ENCODE data around the gene RPUSD4.

Gene RPUSD4

DNA sequence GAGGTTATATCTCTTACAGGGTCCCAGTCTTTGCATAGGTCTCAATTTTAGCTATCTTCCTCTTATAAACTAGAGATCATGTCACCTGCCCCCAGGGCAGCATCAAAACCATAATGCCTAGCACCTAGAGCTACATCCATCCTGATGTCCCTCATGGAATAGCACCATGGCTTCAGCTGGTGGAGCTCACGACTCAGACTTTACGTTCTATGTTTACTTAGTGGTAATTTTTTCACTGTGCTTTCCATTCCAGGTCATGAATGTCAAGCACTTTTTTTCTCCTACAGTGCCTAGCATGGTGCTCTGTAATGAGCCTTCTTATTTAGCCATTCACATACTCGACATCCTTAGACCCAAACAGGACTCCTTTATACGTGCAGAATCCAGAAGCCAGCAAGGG, 58.4 kb downstream of the RPUSD4 start:
- no peaks in the 10 kb centered on the region for H3K27me3 ChIP-seq
- H3K27ac ChIP-seq: no peak overlapping the region
- no peak for TF ChIP-seq Cebpa-rat (IDR thresholded peaks at IDR 0.05)

DNA sequence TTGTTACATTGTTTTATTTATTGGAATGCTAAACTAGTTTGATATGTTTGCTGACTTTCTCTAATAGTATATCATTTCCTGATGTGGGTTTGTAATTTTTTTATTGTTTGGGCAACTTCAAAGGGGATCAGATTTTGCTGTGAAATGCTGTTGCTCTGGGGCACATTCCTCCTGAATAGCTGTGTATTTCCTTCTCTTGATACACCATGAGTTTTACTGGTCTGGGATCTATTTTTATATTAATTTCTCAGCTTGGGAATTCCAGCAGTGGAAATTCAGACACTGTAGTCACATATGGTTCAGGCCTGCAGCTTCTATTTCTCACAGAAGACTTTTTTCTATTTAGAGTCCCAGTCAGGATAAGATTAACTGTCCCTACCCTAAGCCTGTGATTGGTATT, 58.9 kb downstream of the RPUSD4 start:
- Histone ChIP-seq H3K27me3 (no peaks in the 10 kb centered on the region), H3K4me3 (no peak overlapping the region), H3K27ac (no peak overlapping the region), H3K4me1 (peaks cover 26 to 79% (median 63%) of the 10 kb centered on the region in 10 experiments), H3K4me2 (no peak overlapping the region), H3K36me3 (peaks cover 0 to 26% (median 6%) of the 10 kb centered on the region in 11 experiments; a peak in 7 of 22 replicates), H4K20me1 (no peaks in the 10 kb centered on the region), H3K9me3 (replicated peaks in 1 of 11) (peaks cover 11 to 30% (median 17%) of the 10 kb centered on the region in 11 experiments; a peak in 20 of 22 replicates), H3K9ac (no peak overlapping the region)
- TF ChIP-seq Cebpa-rat (IDR thresholded peaks at IDR 0.05): no peak

More for the DNA sequence above, 58.4 kb downstream of the RPUSD4 start:
- Histone ChIP-seq H3K9ac (no peak overlapping the region), H3K36me3 (peaks cover 0 to 26% (median 6%) of the 10 kb centered on the region in 11 experiments; a peak in 7 of 22 replicates), H3K9me3 (replicated peaks in 1 of 11) (peaks cover 11 to 30% (median 17%) of the 10 kb centered on the region in 11 experiments; a peak in 20 of 22 replicates), H3K4me1 (peaks cover 26 to 79% (median 63%) of the 10 kb centered on the region in 10 experiments), H3K4me2 (no peak overlapping the region), H4K20me1 (no peaks in the 10 kb centered on the region), H3K4me3 (no peak overlapping the region)

- H3K4me3 ChIP-seq: no peak overlapping the region
- peaks cover 11 to 30% (median 17%) of the 10 kb centered on the region in 11 experiments; a peak in 20 of 22 replicates for H3K9me3 ChIP-seq (replicated peaks in 1 of 11)
- H3K27me3 ChIP-seq: no peaks in the 10 kb centered on the region
- TF ChIP-seq Cebpa-rat (IDR thresholded peaks at IDR 0.05): no peak
- H3K27ac ChIP-seq: no peak overlapping the region
- no peak overlapping the region for H3K9ac ChIP-seq
- no peaks in the 10 kb centered on the region for H4K20me1 ChIP-seq
- no peak overlapping the region for H3K4me2 ChIP-seq
- peaks cover 28 to 79% (median 63%) of the 10 kb centered on the region in 10 experiments for H3K4me1 ChIP-seq
- H3K36me3 ChIP-seq: peaks cover 0 to 26% (median 6%) of the 10 kb centered on the region in 11 experiments; a peak in 7 of 22 replicates
These were observed 59.3 kb downstream of the RPUSD4 start for GRCh38 chr11:126152152-126152551.

All from BLaER1 treated with 17β-estradiol and CSF1 and Interleukin-3, amounts not matched to agents 10 nM and 100 nM (cell line).